GM11168 (cell line): ENCODE data around the gene TMBIM6.
"Not testable (repeated sequence)": the region's sequence is repeated elsewhere in the genome, so short reads cannot be mapped to it uniquely, and the experiment has no call there.

Experiments used
- in situ Hi-C: fragments of 300-500 bp; cut with MboI; formaldehyde crosslinking; loops from one replicate; pipeline ENCODE4 v1.12.0; 2022; ENCODE audit warnings: low sequenced_read_pairs; ENCODE audit not compliant: unreplicated experiment

Gene TMBIM6

DNA sequence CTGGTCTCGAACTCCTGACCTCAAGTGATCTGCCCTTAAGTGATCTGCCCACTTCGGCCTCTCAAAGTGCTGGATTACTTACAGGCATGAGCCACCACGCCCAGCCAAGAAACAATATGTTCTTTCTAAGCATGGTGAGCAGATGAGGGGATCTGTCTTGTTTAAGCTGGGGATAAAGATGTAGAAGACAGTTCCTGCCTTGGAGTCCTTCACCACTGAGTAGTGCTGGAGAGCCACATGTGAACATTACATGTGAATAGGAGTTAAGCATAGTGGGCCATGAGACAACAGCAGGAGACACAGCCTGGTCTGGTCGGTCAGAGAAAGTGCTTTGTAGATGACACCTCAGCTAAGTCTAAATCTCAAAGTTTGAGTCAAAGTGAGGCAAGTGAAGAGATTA, 26.0 kb downstream of the TMBIM6 start:
- in situ Hi-C loops = no loop called here

DNA sequence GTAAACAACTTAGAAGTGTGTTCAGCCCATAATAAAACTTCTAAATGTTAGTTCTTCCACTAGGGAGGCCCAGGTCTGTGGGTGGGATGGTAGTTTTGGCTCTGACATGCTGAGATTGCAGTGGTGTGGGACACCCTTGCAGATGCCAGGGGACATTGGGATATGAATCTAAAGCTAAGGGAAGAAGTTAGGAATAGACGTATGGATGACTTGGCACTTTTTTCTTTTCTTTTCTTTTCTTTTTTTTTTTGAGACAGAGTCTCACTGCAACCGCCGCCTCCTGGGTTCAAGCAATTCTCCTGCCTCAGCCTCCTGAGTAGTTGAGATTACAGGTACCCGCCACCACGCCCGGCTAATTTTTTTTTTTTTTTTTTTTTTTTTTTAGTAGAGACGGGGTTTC, 31.7 kb downstream of the TMBIM6 start:
- in situ Hi-C loops = not testable (repeated sequence)

GRCh38 chr12:49776413-49776812, 35.1 kb downstream of the TMBIM6 start:
- in situ Hi-C loops = no loop called here

DNA sequence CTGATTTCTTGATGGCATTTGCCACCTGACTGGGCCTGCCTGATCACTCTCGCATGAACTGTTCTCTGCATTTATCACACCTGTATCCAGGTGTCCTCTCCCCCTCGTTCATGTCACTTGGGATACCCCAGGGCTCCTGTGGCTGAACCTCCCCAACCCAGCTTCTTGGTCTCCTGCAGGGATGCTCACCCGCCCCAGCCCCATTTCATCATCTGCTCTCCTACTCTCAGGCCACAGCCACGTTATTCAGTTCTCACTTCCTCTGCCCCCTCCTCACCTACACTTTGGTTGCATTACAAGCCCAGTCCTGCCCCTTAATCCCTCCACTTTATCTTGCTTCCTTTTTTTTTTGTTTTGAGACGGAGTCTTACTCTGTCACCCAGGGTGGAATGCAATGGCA, 35.5 kb downstream of the TMBIM6 start:
- in situ Hi-C loops = no loop called here

- in situ Hi-C loops = no loop called here
These were observed 36.0 kb downstream of the TMBIM6 start for GRCh38 chr12:49777341-49777740.

DNA sequence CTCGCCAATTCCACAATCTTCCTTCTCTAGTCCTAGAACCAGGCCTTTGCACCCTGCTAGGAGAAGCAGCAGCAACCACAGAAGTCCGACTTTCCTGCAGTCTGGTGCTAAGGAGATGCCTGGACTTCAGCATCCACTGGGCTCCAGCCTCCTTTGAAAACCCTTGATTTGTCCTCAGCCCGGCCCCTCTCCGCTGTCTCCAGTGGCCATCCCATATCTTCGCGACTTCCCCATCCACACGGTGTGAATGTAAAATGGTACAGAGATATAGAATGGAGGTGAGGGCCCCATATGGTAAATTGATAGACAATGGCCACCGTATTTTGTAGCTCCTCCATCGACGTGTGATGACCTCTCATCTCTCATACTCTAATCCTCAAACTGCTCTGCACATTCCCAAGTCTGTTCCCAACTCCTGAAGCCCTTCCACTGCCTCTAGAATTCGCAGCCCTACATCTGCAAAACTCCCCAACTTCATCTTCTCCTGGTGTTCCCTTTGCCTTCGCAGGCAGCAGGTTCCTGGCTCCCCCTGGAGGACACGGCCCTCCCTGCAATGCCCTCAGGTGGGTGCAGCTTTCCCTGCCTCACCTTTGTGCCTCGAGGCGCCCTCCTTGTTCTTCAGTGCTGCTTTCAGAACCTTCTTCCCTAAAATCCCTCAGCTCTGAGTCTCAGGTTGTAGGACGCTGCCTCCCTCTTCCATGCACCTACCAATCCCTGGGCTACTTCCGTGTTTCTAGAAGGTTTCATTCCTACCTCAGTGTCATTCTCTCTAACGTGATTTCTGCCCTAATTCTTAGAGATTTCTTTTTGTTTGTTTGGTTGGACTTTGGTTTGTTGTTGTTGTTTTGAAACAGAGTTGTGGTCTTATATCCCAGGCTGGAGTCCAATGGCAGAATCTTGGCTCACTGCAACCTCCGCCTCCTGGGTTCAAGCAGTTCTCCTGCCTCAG, 36.7 kb downstream of the TMBIM6 start:
- in situ Hi-C loops = no loop called here

DNA sequence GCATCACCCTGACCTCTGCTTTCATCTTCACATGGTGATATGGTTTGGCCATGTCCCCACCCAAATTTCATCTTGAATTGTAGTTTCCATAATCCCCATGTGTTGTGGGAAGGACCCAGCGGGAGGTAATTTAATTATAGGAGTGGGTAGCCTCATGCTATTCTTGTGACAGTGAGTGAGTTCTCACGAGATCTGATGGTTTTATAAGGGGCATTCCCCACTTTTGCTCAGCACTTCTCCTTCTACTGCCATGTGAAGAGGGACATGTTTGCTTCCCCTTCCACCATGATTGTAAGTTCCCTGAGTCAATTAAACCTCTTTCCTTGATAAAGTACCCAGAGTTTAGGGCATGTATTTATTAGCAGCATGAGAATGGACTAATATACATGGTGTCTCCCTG, 38.2 kb downstream of the TMBIM6 start:
- in situ Hi-C loops = no loop called here

- in situ Hi-C loops = not testable (repeated sequence)
These were observed 39.6 kb downstream of the TMBIM6 start for GRCh38 chr12:49780914-49781313.

DNA sequence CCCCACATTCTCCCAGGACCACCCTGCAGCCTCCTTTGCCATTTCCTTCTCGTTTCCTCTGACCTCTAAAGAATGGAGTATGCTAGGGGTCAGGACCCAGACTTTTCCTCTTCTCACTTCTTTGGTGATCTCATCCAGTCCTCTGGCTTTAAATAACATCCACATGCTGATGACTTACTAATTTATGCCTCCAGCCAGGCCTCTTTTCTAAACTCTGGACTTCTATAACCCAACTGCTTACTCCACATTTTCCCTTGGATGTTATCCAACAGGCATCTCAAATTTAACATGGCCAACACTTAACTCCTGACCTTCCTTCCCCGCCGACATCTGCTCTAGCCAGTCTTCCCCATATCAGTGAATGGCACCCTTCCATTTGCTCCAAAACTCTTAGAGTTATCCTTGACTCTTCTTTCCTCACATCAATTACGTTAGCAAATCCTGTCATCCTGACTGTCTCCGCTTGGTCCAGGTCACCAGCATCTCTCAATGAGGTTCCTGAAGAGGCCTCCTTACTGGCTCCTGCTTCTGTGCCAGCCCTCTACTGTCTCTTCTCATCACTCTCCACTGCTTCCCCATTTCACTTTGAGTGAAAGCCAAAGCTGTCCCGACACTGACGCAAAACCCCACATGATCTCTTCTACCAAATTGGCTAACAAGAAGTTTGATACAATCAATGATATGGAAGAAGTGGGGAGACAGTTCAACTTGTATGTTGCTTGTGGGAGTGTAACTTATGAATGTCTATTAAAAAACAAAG, 42.7 kb downstream of the TMBIM6 start:
- in situ Hi-C loops = no loop called here

GRCh38 chr12:49784756-49785409, 43.5 kb downstream of the TMBIM6 start:
- in situ Hi-C loops = no loop called here

DNA sequence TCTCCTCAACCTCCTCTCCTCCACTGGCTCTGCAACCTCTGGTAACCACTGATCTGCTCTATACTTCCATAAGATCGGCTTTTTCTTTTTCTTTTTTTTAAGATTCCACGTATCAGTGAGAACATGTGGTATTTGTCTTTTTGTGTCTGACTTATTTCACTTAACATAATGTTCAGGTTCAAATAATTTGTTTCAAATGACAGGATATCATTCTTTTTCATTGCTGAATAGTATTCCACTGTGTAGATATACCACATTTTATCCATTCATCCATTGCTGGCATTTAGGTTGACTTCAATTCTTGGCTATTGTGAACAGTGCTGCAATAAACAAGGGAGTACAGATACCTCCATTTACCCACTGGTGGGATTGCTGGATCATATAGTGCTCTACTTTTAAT, 46.3 kb downstream of the TMBIM6 start:
- in situ Hi-C loops = no loop called here

DNA sequence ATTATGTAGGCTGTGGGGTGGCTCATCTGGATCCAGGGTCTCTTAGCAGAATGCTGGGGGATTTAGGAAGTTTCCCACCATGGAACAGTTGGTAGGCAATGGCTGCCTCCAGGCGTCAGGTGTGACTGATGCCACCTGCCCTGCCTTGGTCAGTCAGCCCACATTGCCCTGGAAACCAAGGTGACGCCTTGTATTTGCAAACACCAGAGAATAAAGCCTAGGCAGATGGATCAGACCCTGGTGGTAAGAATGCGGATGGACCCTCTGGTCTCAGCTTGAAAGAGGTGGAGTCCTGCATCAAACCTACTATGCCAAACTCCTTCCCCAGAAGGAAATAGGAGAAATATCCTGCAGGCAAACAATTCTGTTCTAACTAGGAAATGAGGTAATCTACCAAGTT, 48.6 kb downstream of the TMBIM6 start:
- in situ Hi-C loops = no loop called here

- in situ Hi-C loops = no loop called here
These were observed 49.6 kb downstream of the TMBIM6 start for GRCh38 chr12:49790741-49791555.

DNA sequence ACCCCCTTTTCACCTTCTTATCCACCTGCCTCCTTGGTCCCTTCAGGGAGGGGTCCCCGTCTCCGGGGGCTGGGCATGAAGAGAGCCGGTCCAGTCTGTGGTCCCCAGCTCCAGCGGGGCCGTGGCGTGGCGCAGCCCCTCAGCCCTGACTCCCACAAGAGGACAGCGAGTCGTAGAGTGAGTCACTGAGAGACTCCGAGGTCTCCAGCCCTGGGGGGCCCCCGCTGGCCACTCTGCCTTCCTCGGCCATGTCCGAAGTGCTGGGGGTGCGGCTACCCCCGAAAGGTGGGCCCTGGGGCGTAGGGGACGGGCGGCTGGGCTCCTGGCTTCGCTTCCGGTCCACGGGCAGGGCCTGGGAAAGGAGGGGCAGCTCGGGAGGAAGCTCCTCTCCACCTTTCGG, 50.3 kb downstream of the TMBIM6 start:
- in situ Hi-C loops = no loop called here

- in situ Hi-C loops = no loop called here
These were observed 51.0 kb downstream of the TMBIM6 start for GRCh38 chr12:49792181-49792970.

GRCh38 chr12:49792976-49793580, 51.7 kb downstream of the TMBIM6 start:
- in situ Hi-C loops = no loop called here

DNA sequence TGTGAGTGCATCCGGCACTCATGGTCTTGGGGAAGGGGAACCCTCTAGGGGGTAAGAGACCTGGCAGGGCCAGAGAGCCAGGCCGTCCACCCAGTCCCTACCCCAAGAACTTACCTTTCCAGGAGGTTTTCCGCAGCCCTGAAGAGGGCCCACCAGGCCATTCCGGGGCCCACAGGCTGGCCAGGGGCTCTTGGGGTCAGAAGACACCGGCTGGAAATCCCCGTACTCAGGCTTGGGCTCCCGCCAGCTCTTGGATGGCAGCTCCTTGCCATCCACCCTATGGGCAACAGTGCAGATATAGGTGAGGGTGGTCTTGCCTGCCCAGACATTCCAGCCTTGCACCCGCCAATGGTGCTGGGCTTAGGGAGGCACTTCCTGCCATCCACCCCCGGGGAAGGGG, 52.3 kb downstream of the TMBIM6 start:
- in situ Hi-C loops = no loop called here

GRCh38 chr12:49794021-49794420, 52.7 kb downstream of the TMBIM6 start:
- in situ Hi-C loops = no loop called here
